SK-N-SH (cell line): ENCODE measurements around the gene MAP1B. TPM values are rescaled to one million over a fixed set of nuclear protein-coding genes. Genes with fewer than 3 reads are reported as not detected.

Experiments used
- CTCF ChIA-PET: fragments of 300-600, 350-600 bp; formaldehyde crosslinking; extraction: SDS; loops from one replicate; lab custom pipeline; 2021; lab: Yijun Ruan, JAX
- POLR2A ChIA-PET: fragments of 350-600 bp; sonication (Branson Sonifier 250); formaldehyde crosslinking; extraction: SDS; loops from one replicate; lab custom pipeline; 2020; ENCODE audit warnings: antibody characterized with exemption, inconsistent platforms; lab: Yijun Ruan, JAX
- DNase-seq: peaks from one replicate; pipeline ENCODE4 v3.0.0; 2012
- H2AFZ ChIP-seq: fragments of 200-600 bp; sonication (generic); 2 replicates; pipeline ENCODE4 v1.8.1; 2016; ENCODE audit warnings: antibody characterized with exemption, mild to moderate bottlenecking, low read depth
- H3F3A ChIP-seq: fragments of 200-600 bp; sonication (generic); replicated peaks from 2 replicates; pipeline ENCODE3; 2016; ENCODE audit warnings: antibody characterized with exemption, mild to moderate bottlenecking; ENCODE audit not compliant: insufficient read depth
- H3K27ac ChIP-seq, 2 experiments: fragments of 200-500 bp in 1 of 2; fragments of 200-600 bp in 1 of 2; sonication (Bioruptor generic) in 1 of 2; sonication (generic), shearing (Covaris generic) in 1 of 2; 2 replicates each; pipeline versions ENCODE4 v1.5.1 to v1.6.1; 2014 to 2016; ENCODE audit warnings: low read depth in 2 of 2, inconsistent platforms in 1 of 2, low read length in 1 of 2, mild to moderate bottlenecking in 1 of 2, mixed read lengths in 1 of 2
- H3K27me3 ChIP-seq: fragments of 200-600 bp; sonication (generic), shearing (Covaris generic); 2 replicates; pipeline ENCODE4 v1.6.1; 2016; ENCODE audit warnings: mixed run types; ENCODE audit not compliant: insufficient read depth
- H3K36me3 ChIP-seq, 2 experiments: fragments of 200-500 bp in 1 of 2; fragments of 200-600 bp in 1 of 2; sonication (Bioruptor generic) in 1 of 2; sonication (generic) in 1 of 2; replicated peaks in 1 of 2; 2 replicates each; pipeline versions ENCODE3 to v1.5.1; 2014 to 2016; ENCODE audit warnings: low read length in 1 of 2, mild to moderate bottlenecking in 1 of 2; ENCODE audit not compliant: insufficient read depth in 2 of 2, control insufficient read depth in 1 of 2
- H3K4me1 ChIP-seq, 2 experiments: fragments of 200-500 bp in 1 of 2; fragments of 200-600 bp in 1 of 2; sonication (Bioruptor generic) in 1 of 2; sonication (generic), shearing (Covaris generic) in 1 of 2; 2 replicates each; pipeline versions ENCODE4 v1.5.1 to v1.6.1; 2014 to 2016; ENCODE audit warnings: low read depth in 1 of 2, low read length in 1 of 2, mixed run types in 1 of 2; ENCODE audit not compliant: insufficient read depth in 2 of 2, control insufficient read depth in 1 of 2
- H3K4me2 ChIP-seq: fragments of 200-600 bp; sonication (generic), shearing (Covaris generic); 2 replicates; pipeline ENCODE4 v1.6.1; 2017; ENCODE audit warnings: mixed run types
- H3K4me3 ChIP-seq, 2 experiments: fragments of 200-500 bp in 1 of 2; fragments of 200-600 bp in 1 of 2; sonication (Bioruptor generic) in 1 of 2; sonication (generic), shearing (Covaris generic) in 1 of 2; 2 replicates each; pipeline versions ENCODE4 v1.5.1 to v1.8.1; 2014 to 2016; ENCODE audit warnings: low read depth in 2 of 2, inconsistent platforms in 1 of 2, low read length in 1 of 2, mild to moderate bottlenecking in 1 of 2, mixed read lengths in 1 of 2, moderate library complexity in 1 of 2
- H3K79me2 ChIP-seq: fragments of 200-600 bp; sonication (generic); 2 replicates; pipeline ENCODE4 v1.8.1; 2017; ENCODE audit warnings: mild to moderate bottlenecking; ENCODE audit not compliant: insufficient read depth
- H3K9ac ChIP-seq: fragments of 200-600 bp; sonication (generic); 2 replicates; pipeline ENCODE4 v1.6.1; 2017; ENCODE audit warnings: mixed run types
- H3K9me2 ChIP-seq: fragments of 200-600 bp; sonication (generic); 2 replicates; pipeline ENCODE4 v1.6.1; 2017; ENCODE audit warnings: mixed run types
- H3K9me3 ChIP-seq: fragments of 200-600 bp; sonication (generic); 2 replicates; pipeline ENCODE4 v1.6.1; 2017; ENCODE audit warnings: mixed run types, mild to moderate bottlenecking, moderate library complexity
- H4K20me1 ChIP-seq: fragments of 200-600 bp; sonication (generic); 2 replicates; pipeline ENCODE4 v1.6.1; 2017; ENCODE audit warnings: mild to moderate bottlenecking, mixed run types; ENCODE audit not compliant: insufficient read depth
- CHD2 ChIP-seq: fragments of 150-350 bp; IDR thresholded peaks from 2 replicates; pipeline ENCODE4 v1.6.1; 2018; ENCODE audit warnings: low read length; ENCODE audit not compliant: partially characterized antibody
- CTCF ChIP-seq: fragments of 200-600 bp; sonication (generic); IDR thresholded peaks from 2 replicates; pipeline ENCODE4 v1.6.1; 2017; ENCODE audit warnings: antibody characterized with exemption, mild to moderate bottlenecking, moderate library complexity
- EP300 ChIP-seq, 2 experiments: IDR thresholded peaks; 2 replicates each; pipeline versions ENCODE4 v1.4.0 to v1.6.1; 2012; ENCODE audit warnings: borderline replicate concordance in 1 of 2, low read depth in 1 of 2, low read length in 1 of 2
- EZH2phosphoT487 ChIP-seq: fragments of 200-600 bp; sonication (generic); IDR thresholded peaks from 2 replicates; pipeline ENCODE4 v1.6.1; 2017; ENCODE audit warnings: low read depth, mixed run types, mild to moderate bottlenecking, antibody characterized with exemption, moderate library complexity, borderline replicate concordance
- FOSL2 ChIP-seq: IDR thresholded peaks from 2 replicates; pipeline ENCODE4 v1.4.0; 2012; ENCODE audit warnings: low read depth, mild to moderate bottlenecking, moderate library complexity, borderline replicate concordance
- FOXJ3 ChIP-seq: sonication (generic); formaldehyde crosslinking; IDR thresholded peaks from 2 replicates; pipeline ENCODE4 v1.5.1; 2020; ENCODE audit warnings: mild to moderate bottlenecking, missing genetic modification reagents
- GATA2 ChIP-seq: sonication (generic); formaldehyde crosslinking; IDR thresholded peaks from 2 replicates; pipeline ENCODE4 v1.5.0; 2020; ENCODE audit warnings: mild to moderate bottlenecking, missing genetic modification reagents
- MEF2A ChIP-seq: IDR thresholded peaks from 2 replicates; pipeline ENCODE4 v1.4.0; 2012; ENCODE audit warnings: low read depth, borderline replicate concordance
- NFIC ChIP-seq: IDR thresholded peaks from 2 replicates; pipeline ENCODE4 v1.4.0; 2012; ENCODE audit warnings: borderline replicate concordance
- POLR2AphosphoS5 ChIP-seq: IDR thresholded peaks from 2 replicates; pipeline ENCODE4 v1.6.1; 2012; ENCODE audit warnings: low read depth, low read length
- RAD21 ChIP-seq: IDR thresholded peaks from 2 replicates; pipeline ENCODE4 v1.6.1; 2012; ENCODE audit warnings: mild to moderate bottlenecking, low read length
- REST ChIP-seq: IDR thresholded peaks from 2 replicates; pipeline ENCODE4 v1.6.1; 2012; ENCODE audit warnings: mild to moderate bottlenecking, low read depth, low read length, moderate library complexity
- RXRA ChIP-seq: IDR thresholded peaks from 2 replicates; pipeline ENCODE4 v1.4.0; 2012; ENCODE audit warnings: low read depth, mild to moderate bottlenecking, borderline replicate concordance
- SMC3 ChIP-seq: IDR thresholded peaks from 2 replicates; pipeline ENCODE4 v1.6.1; 2012; ENCODE audit warnings: low read depth, low read length, improper control_type of control experiment
- TCF12 ChIP-seq: IDR thresholded peaks from 2 replicates; pipeline ENCODE4 v1.4.0; 2012
- WGBS: methylation state at CpG from one replicate; pipeline ENCODE4 v1.1.6; 2017; ENCODE audit warnings: low lambda C conversion rate; 5-methylcytosine and 5-hydroxymethylcytosine counted together
- polyA plus RNA-seq, 3 experiments: library from polyadenylated mRNA; depleted of rRNA; stranded (reverse); fragments of >200 nt; gene quantifications; 2 replicates each; pipeline ENCODE4 v1.2.3, GENCODE V29; 2012

MAP1B gene
- polyA plus RNA-seq, 1 of the 3 experiments (the other 2 are of a cell fraction): 47.5 TPM

GRCh38 chr5:72244862-72245371, 137.6 kb downstream of the MAP1B start:
- Histone ChIP-seq H3K4me1 (peaks cover 16 to 50% of the 10 kb centered on the region in 2 experiments), H3K9me2 (no peaks in the 10 kb centered on the region), H2AFZ (no peak overlapping the region; the same call in 1 of the 2 replicates), H3K27me3 (no peaks in the 10 kb centered on the region), H3K4me2 (peak overlapping the region; percentile 62), H4K20me1 (no peaks in the 10 kb centered on the region), H3K4me3 (no peak overlapping the region), H3F3A (peaks cover 48% of the 10 kb centered on the region)
- CTCF ChIA-PET: interaction anchor here (0.6 to 4.8 kb wide), 48 partner anchors 9 to 487 kb away, joined by 3 to 32 read pairs (median 4); no protein-coding TSS in a partner anchor
- DNase-seq: peak; percentile 43
- WGBS: 70% methylated on average over 2 of the region's 2 CpGs
- no peak for TF ChIP-seq TCF12
- TF ChIP-seq POLR2AphosphoS5: no peak
- TF ChIP-seq CTCF: peak; percentile 62
- peak; percentile 60 for TF ChIP-seq SMC3
- TF ChIP-seq RAD21: peak; percentile 81
- TF ChIP-seq, all 33 proteins: peak for 3
- peaks cover 43% of the 10 kb centered on the region for H3K79me2 ChIP-seq
- H3K9ac ChIP-seq: peak overlapping the region; percentile 26; the same call in 1 of the 2 replicates
- POLR2A ChIA-PET: interaction anchor here (0.6 kb wide), 1 partner anchor 416 kb away, joined by 3 read pairs; no protein-coding TSS in a partner anchor
- H3K27ac ChIP-seq: peak overlapping the region; percentile 91 to 99
- H3K36me3 ChIP-seq: peaks cover 0 to 2% of the 10 kb centered on the region in 2 experiments
- no peaks in the 10 kb centered on the region for H3K9me3 ChIP-seq

DNA sequence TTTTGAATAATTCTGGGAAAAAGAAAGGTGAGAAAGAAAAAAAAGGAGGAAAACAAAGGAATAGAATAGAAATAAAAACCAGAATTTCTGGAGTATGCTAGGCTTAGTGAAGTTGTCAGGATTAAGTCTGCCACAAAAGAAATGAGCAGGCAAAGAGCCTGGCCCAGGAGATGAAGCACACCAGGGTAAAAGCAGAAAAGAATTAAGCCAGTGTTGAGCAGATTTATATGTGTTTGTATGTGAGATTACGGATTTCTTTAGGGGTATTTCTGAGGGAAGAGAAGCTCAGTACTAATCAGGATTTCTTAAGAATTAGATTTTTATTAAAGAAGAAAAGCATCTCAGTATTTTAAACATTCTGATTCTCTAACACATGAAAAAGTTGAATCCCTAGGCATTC, 138.3 kb downstream of the MAP1B start:
- 96% methylated on average over 1 of the region's 1 CpG for WGBS
- Histone ChIP-seq H3K4me2 (peak overlapping the region; percentile 62), H3K36me3 (no peaks in the 10 kb centered on the region), H3F3A (peaks cover 54% of the 10 kb centered on the region), H3K4me1 (peaks cover 16 to 55% of the 10 kb centered on the region in 2 experiments), H3K9me3 (no peaks in the 10 kb centered on the region), H3K9ac (peak overlapping the region; percentile 26; the same call in 1 of the 2 replicates), H4K20me1 (no peaks in the 10 kb centered on the region), H2AFZ (no peak overlapping the region), H3K4me3 (no peak overlapping the region), H3K79me2 (peaks cover 49% of the 10 kb centered on the region), H3K9me2 (no peaks in the 10 kb centered on the region), H3K27me3 (no peaks in the 10 kb centered on the region), H3K27ac (peak overlapping the region; percentile 91 to 99)
- TF ChIP-seq EP300 (IDR thresholded peaks at IDR 0.05; ENCODE audit: borderline replicate concordance in 1 of 2, low read depth in 1 of 2, low read length in 1 of 2) (no peak), NFIC (no peak), RXRA (no peak), FOXJ3 (CRISPR knock-in tag) (no peak), POLR2AphosphoS5 (no peak), MEF2A (no peak), EZH2phosphoT487 (no peak), CTCF (no peak), GATA2 (CRISPR knock-in tag) (no peak), REST (no peak), CHD2 (no peak), FOSL2 (no peak)
- POLR2A ChIA-PET: no interaction called here
- CTCF ChIA-PET: interaction anchor here (0.6 to 4.8 kb wide), 45 partner anchors 8 to 488 kb away, joined by 3 to 32 read pairs (median 4); no protein-coding TSS in a partner anchor
- no peak for DNase-seq
